HepG2 (cell line): ENCODE data around the gene PREX1. TPM values are rescaled to one million over a fixed set of nuclear protein-coding genes. Genes with fewer than 3 reads are reported as not detected.

Experiments
- ATAC-seq: fragments of 200-7000 bp; cut with Tn5 transposase; 3 replicates; pipeline ENCODE4 v1.9.1; 2020; ENCODE audit warnings: mild to moderate bottlenecking, moderate library complexity
- BruUV-seq: library from RNA; stranded (reverse); fragments of 400-500 nt; replicated peaks from 2 replicates; lab custom pipeline; 2021; lab: Mats Ljungman, UMichigan
- CTCF ChIA-PET: fragments of 300-600 bp; formaldehyde crosslinking; extraction: SDS; loops from one replicate; lab custom pipeline; 2021; ENCODE audit warnings: low total read pairs, inconsistent platforms, low intra/inter-chr PET ratio; lab: Yijun Ruan, JAX
- POLR2A ChIA-PET: fragments of 350-600 bp; sonication (Branson Sonifier 250); formaldehyde crosslinking; loops from one replicate; lab custom pipeline; 2020; ENCODE audit warnings: antibody characterized with exemption, inconsistent platforms; lab: Yijun Ruan, JAX
- DNase-seq: peaks from one replicate; pipeline ENCODE4 v3.0.0-alpha.2; 2015; ENCODE audit warnings: low spot score
- FAIRE-seq: peaks from 3 replicates; lab custom pipeline; 2011; peaks lifted over from hg19 to GRCh38; lab: Jason Lieb, UNC
- H2AFZ ChIP-seq: one replicate; pipeline ENCODE4 v1.6.1; 2011; ENCODE audit warnings: low read length, inconsistent platforms
- H3K27ac ChIP-seq: fragments of 300-600 bp; 3 replicates; pipeline ENCODE4 v1.8.0; 2011; ENCODE audit warnings: mixed run types, mild to moderate bottlenecking, mixed read lengths, low read length, inconsistent platforms; ENCODE audit not compliant: insufficient read depth; ENCODE audit errors: extremely low read length
- H3K27me3 ChIP-seq, 2 experiments: fragments of 200-600 bp in 1 of 2; 2 replicates in 1 of 2; 3 replicates in 1 of 2; pipeline versions ENCODE4 v1.6.0 to v1.8.0; 2011; ENCODE audit warnings: low read length in 2 of 2, mild to moderate bottlenecking in 2 of 2, moderate library complexity in 2 of 2, inconsistent platforms in 1 of 2; ENCODE audit not compliant: insufficient read depth in 2 of 2, control insufficient read depth in 1 of 2
- H3K36me3 ChIP-seq, 2 experiments: fragments of 200-600 bp in 1 of 2; replicated peaks in 1 of 2; 2 replicates in 1 of 2; 3 replicates in 1 of 2; pipeline versions ENCODE4 v1.5.1 to v1.8.0; 2011; ENCODE audit warnings: low read length in 2 of 2, inconsistent platforms in 1 of 2; ENCODE audit not compliant: insufficient read depth in 2 of 2, control insufficient read depth in 1 of 2
- H3K4me1 ChIP-seq: 2 replicates; pipeline ENCODE4 v1.5.1; 2012; ENCODE audit warnings: low read length, inconsistent platforms; ENCODE audit not compliant: insufficient read depth
- H3K4me2 ChIP-seq: 2 replicates; pipeline ENCODE4 v1.6.0; 2011; ENCODE audit warnings: low read depth, low read length, inconsistent platforms
- H3K4me3 ChIP-seq, 3 experiments: fragments of 200-600 bp in 1 of 3; sonication (generic), shearing (Covaris generic) in 1 of 3; replicated peaks in 1 of 3; 2 replicates each; pipeline ENCODE4 v1.5.1; 2011 to 2016; ENCODE audit warnings: low read length in 3 of 3, inconsistent platforms in 2 of 3, low read depth in 2 of 3, mild to moderate bottlenecking in 2 of 3, control low read depth in 1 of 3, mixed read lengths in 1 of 3; ENCODE audit not compliant: insufficient read depth in 1 of 3
- H3K79me2 ChIP-seq: one replicate; pipeline ENCODE4 v1.6.1; 2011; ENCODE audit warnings: low read length, inconsistent platforms; ENCODE audit not compliant: insufficient read depth
- H3K9ac ChIP-seq: 2 replicates; pipeline ENCODE4 v1.6.0; 2011; ENCODE audit warnings: mild to moderate bottlenecking, low read depth, low read length, inconsistent platforms; ENCODE audit not compliant: insufficient read depth
- H3K9me3 ChIP-seq: 2 replicates; pipeline ENCODE4 v1.5.1; 2012; ENCODE audit warnings: mild to moderate bottlenecking, low read length
- H4K20me1 ChIP-seq: 2 replicates; pipeline ENCODE4 v1.6.0; 2011; ENCODE audit warnings: inconsistent platforms, mild to moderate bottlenecking, low read length, moderate library complexity; ENCODE audit not compliant: insufficient read depth
- ARID5B ChIP-seq: IDR thresholded peaks from 2 replicates; pipeline ENCODE4 v1.4.0; 2020; ENCODE audit warnings: mild to moderate bottlenecking, missing genetic modification reagents
- CHCHD3 ChIP-seq: sonication (generic); formaldehyde crosslinking; IDR thresholded peaks from 2 replicates; pipeline ENCODE4 v1.8.0; 2022; ENCODE audit warnings: mild to moderate bottlenecking, missing genetic modification reagents, moderate library complexity
- E2F2 ChIP-seq: sonication (generic); formaldehyde crosslinking; IDR thresholded peaks from 2 replicates; pipeline ENCODE4 v1.4.0; 2020; ENCODE audit warnings: missing genetic modification reagents, borderline replicate concordance
- ERF ChIP-seq: IDR thresholded peaks from 2 replicates; pipeline ENCODE4 v1.6.1; 2018; ENCODE audit warnings: missing biosample characterization, missing genetic modification reagents
- FOXC1 ChIP-seq: sonication (generic); formaldehyde crosslinking; IDR thresholded peaks from 2 replicates; pipeline ENCODE4 v1.8.0; 2022; ENCODE audit warnings: mild to moderate bottlenecking, missing genetic modification reagents, borderline replicate concordance
- GMEB1 ChIP-seq: sonication (generic); formaldehyde crosslinking; IDR thresholded peaks from 2 replicates; pipeline ENCODE4 v1.5.1; 2020; ENCODE audit warnings: missing genetic modification reagents, mild to moderate bottlenecking, borderline replicate concordance
- RBAK ChIP-seq: sonication (generic); formaldehyde crosslinking; IDR thresholded peaks from 2 replicates; pipeline ENCODE4 v1.5.1; 2020; ENCODE audit warnings: mild to moderate bottlenecking, missing genetic modification reagents
- SMAD1 ChIP-seq: sonication (generic); formaldehyde crosslinking; IDR thresholded peaks from 2 replicates; pipeline ENCODE4 v1.4.0; 2020; ENCODE audit warnings: missing genetic modification reagents, low read depth, mild to moderate bottlenecking, borderline replicate concordance
- TBX2 ChIP-seq: sonication (generic); formaldehyde crosslinking; IDR thresholded peaks from 2 replicates; pipeline ENCODE4 v1.5.0; 2020; ENCODE audit warnings: missing genetic modification reagents, mild to moderate bottlenecking, borderline replicate concordance
- ZNF256 ChIP-seq: sonication (generic); formaldehyde crosslinking; conservative IDR thresholded peaks from 2 replicates; pipeline ENCODE4 v1.4.0; 2020; ENCODE audit warnings: missing genetic modification reagents
- ZNF260 ChIP-seq: sonication (generic); formaldehyde crosslinking; IDR thresholded peaks from 2 replicates; pipeline ENCODE4 v1.4.0; 2020; ENCODE audit warnings: missing genetic modification reagents, low read depth, mild to moderate bottlenecking, borderline replicate concordance
- ZNF331 ChIP-seq: sonication (generic); formaldehyde crosslinking; IDR thresholded peaks from 2 replicates; pipeline ENCODE4 v1.4.0; 2020; ENCODE audit warnings: missing genetic modification reagents
- ZNF33A ChIP-seq: sonication (generic); formaldehyde crosslinking; IDR thresholded peaks from 2 replicates; pipeline ENCODE4 v1.5.1; 2020; ENCODE audit warnings: missing genetic modification reagents, mild to moderate bottlenecking, moderate library complexity, borderline replicate concordance
- ZNF713 ChIP-seq: sonication (generic); formaldehyde crosslinking; IDR thresholded peaks from 2 replicates; pipeline ENCODE4 v1.4.0; 2020; ENCODE audit warnings: mild to moderate bottlenecking, missing genetic modification reagents
- ZNF777 ChIP-seq: sonication (generic); formaldehyde crosslinking; IDR thresholded peaks from 2 replicates; pipeline ENCODE4 v1.4.0; 2020; ENCODE audit warnings: missing genetic modification reagents
- ZSCAN20 ChIP-seq: sonication (generic); formaldehyde crosslinking; IDR thresholded peaks from 2 replicates; pipeline ENCODE4 v1.4.0; 2020; ENCODE audit warnings: missing genetic modification reagents, mild to moderate bottlenecking, borderline replicate concordance
- WGBS: methylation state at CpG from one replicate; pipeline ENCODE4 v1.1.6; 2017; ENCODE audit warnings: low lambda C conversion rate; 5-methylcytosine and 5-hydroxymethylcytosine counted together
- in situ Hi-C: cut with HindIII; loops from 2 replicates; pipeline ENCODE4 v1.10.0; 2017; ENCODE audit warnings: low pct_unique_long_range_greater_than_20kb; ENCODE audit not compliant: extremely low pct_ligation_motif_present
- intact Hi-C: fragments of 100-400 bp; cut with micrococcal nuclease; formaldehyde crosslinking; loops from one replicate; pipeline ENCODE4 v1.10.0; 2022; ENCODE audit not compliant: unreplicated experiment
- polyA plus RNA-seq, 8 experiments: library from polyadenylated mRNA; depleted of rRNA in 3 of 8; stranded (reverse) in 7 of 8; unstranded in 1 of 8; fragments of >200 nt; fragmentation: Illumina TruSeq in 4 of 8; extraction: Trizol in 4 of 8; gene quantifications; 2 replicates each; pipeline versions ENCODE4 v1.2.1 to v1.2.3, GENCODE V29; 2011 to 2016; ENCODE audit warnings: low read depth in 4 of 8, missing spikeins in 1 of 8, mixed read lengths in 1 of 8; ENCODE audit not compliant: insufficient read depth in 1 of 8
- total RNA-seq, 5 experiments: library from RNA; depleted of rRNA; stranded (reverse); fragments of >200 nt; fragmentation: Illumina TruSeq; extraction: Trizol; gene quantifications; 2 replicates each; pipeline ENCODE4 v1.2.3, GENCODE V29; 2016; ENCODE audit warnings: low read depth in 1 of 5

The PREX1 gene
- total and polyA plus RNA-seq, 2 of the 13 experiments (the other 11 are each of a cell fraction or from before 2014, with no cell fraction given): 0.02 to 0.04 TPM

- intact Hi-C loops: loop anchor here (1.0 kb wide), 8 partner anchors 200 to 958 kb away; no protein-coding TSS in a partner anchor
- Histone ChIP-seq H4K20me1 (no peaks in the 10 kb centered on the region), H3K9ac (no peak overlapping the region), H3K36me3 (no peaks in the 10 kb centered on the region), H3K79me2 (no peaks in the 10 kb centered on the region), H2AFZ (no peak overlapping the region), H3K4me1 (peaks cover 16% of the 10 kb centered on the region), H3K9me3 (no peaks in the 10 kb centered on the region), H3K27me3 (peaks cover 17 to 37% of the 10 kb centered on the region in 2 experiments; a peak in 3 of 5 replicates), H3K27ac (no peak overlapping the region), H3K4me3 (no peak overlapping the region), H3K4me2 (peak overlapping the region; percentile 1; the same call in 1 of the 2 replicates)
- CTCF ChIA-PET: interaction anchor here (1.1 to 3.5 kb wide), 10 partner anchors 60 to 958 kb away, joined by 5 to 40 read pairs (median 9); partner anchors contain the start of gene SULF2
- 42% methylated on average over 20 of the region's 23 CpGs for WGBS
- in situ Hi-C loops: loop anchor here (5.0 to 25.0 kb wide), 3 partner anchors 209 to 939 kb away; partner anchors contain the start of gene SULF2
- ATAC-seq (0 out of 3 replicates have a peak, but pooled peaks have one; percentile 1), FAIRE-seq (no peak), DNase-seq (no peak)
- POLR2A ChIA-PET: interaction anchor here (1.0 kb wide), 1 partner anchor 649 kb away, joined by 4 read pairs; no protein-coding TSS in a partner anchor
- no TSS peak for BruUV-seq
- TF ChIP-seq ARID5B: no peak
- TF ChIP-seq ZNF33A (CRISPR knock-in tag): 0 out of 2 replicates have a peak, but pooled peaks have one; percentile 2
- 0 out of 2 replicates have a peak, but pooled peaks have one; percentile 7 for TF ChIP-seq SMAD1
- 0 out of 2 replicates have a peak, but pooled peaks have one; percentile 16 for TF ChIP-seq ZNF713
- TF ChIP-seq TBX2 (CRISPR knock-in tag): no peak
- 0 out of 2 replicates have a peak, but pooled peaks have one; percentile 75 for TF ChIP-seq E2F2 (CRISPR knock-in tag)
- TF ChIP-seq ZNF256 (CRISPR knock-in tag): 0 out of 2 replicates have a peak, but pooled peaks have one; percentile 66
- TF ChIP-seq ZSCAN20 (CRISPR knock-in tag): no peak
- TF ChIP-seq FOXC1 (CRISPR knock-in tag): no peak
- TF ChIP-seq CHCHD3 (CRISPR knock-in tag): no peak
- TF ChIP-seq RBAK: no peak
- TF ChIP-seq ZNF331: no peak
- 0 out of 2 replicates have a peak, but pooled peaks have one; percentile 2 for TF ChIP-seq ERF (CRISPR knock-in tag)
- TF ChIP-seq ZNF260 (CRISPR knock-in tag): no peak
- TF ChIP-seq ZNF777 (CRISPR knock-in tag): 0 out of 2 replicates have a peak, but pooled peaks have one; percentile 14
- no peak for TF ChIP-seq GMEB1
Observed at GRCh38 chr20:48621376-48622078, 206.3 kb downstream of the PREX1 start.
